Motor neuron (in vitro differentiated cells): ENCODE measurements around the gene ZNF212. TPM values are rescaled to one million over a fixed set of nuclear protein-coding genes. Genes with fewer than 3 reads are reported as not detected.

Experiments used
- ATAC-seq, 8 experiments: fragments of 200-7000 bp; cut with Tn5 transposase; replicated peaks in 6 of 8; 2 replicates each; pipeline ENCODE4 v1.8.0; 2021; ENCODE audit warnings: mild to moderate bottlenecking in 8 of 8, moderate library complexity in 8 of 8
- H3K27ac ChIP-seq, 2 donors: fragments of 250-450 bp; sonication (Bioruptor Pico); 2 replicates each; pipeline ENCODE4 v1.9.0; 2021; ENCODE audit warnings: antibody characterized with exemption in 2 of 2, mild to moderate bottlenecking in 2 of 2, moderate library complexity in 1 of 2
- H3K4me1 ChIP-seq, 2 donors: fragments of 250-450 bp; sonication (Bioruptor Pico); replicated peaks in 1 of 2; 2 replicates each; pipeline ENCODE4 v1.6.1; 2021; ENCODE audit warnings: antibody characterized with exemption in 2 of 2, mild to moderate bottlenecking in 2 of 2, moderate library complexity in 1 of 2
- H3K4me3 ChIP-seq, 5 donors: fragments of 250-450 bp; sonication (Bioruptor Pico); 2 replicates each; pipeline ENCODE4 v1.9.0; 2021; ENCODE audit warnings: antibody characterized with exemption in 5 of 5, mild to moderate bottlenecking in 5 of 5, moderate library complexity in 4 of 5
- WGBS, 10 experiments: fragments of 450-650 bp; shearing (Covaris generic); methylation state at CpG; one replicate each; pipeline ENCODE4 v1.0.0; 2022; 5-methylcytosine and 5-hydroxymethylcytosine counted together
- in situ Hi-C, 9 experiments: fragments of 400-800 bp; cut with MboI; loops; one replicate each; pipeline ENCODE4 v1.15.0; 2021; ENCODE audit warnings: low sequenced_read_pairs in 9 of 9, low pct_unique_long_range_greater_than_20kb in 2 of 9; ENCODE audit not compliant: unreplicated experiment in 9 of 9
- total RNA-seq, 8 experiments: library from RNA; unstranded; fragments of 300-600 nt; gene quantifications; 2 replicates each; pipeline versions ENCODE4 v1.2.3 to v1.2.4, GENCODE V29; 2022

ZNF212 gene
- 10 to 100 TPM in 1 of 8 experiments, 1 to 10 TPM in 7; 3.9 to 10.2 (median 6.5) TPM for total RNA-seq

DNA sequence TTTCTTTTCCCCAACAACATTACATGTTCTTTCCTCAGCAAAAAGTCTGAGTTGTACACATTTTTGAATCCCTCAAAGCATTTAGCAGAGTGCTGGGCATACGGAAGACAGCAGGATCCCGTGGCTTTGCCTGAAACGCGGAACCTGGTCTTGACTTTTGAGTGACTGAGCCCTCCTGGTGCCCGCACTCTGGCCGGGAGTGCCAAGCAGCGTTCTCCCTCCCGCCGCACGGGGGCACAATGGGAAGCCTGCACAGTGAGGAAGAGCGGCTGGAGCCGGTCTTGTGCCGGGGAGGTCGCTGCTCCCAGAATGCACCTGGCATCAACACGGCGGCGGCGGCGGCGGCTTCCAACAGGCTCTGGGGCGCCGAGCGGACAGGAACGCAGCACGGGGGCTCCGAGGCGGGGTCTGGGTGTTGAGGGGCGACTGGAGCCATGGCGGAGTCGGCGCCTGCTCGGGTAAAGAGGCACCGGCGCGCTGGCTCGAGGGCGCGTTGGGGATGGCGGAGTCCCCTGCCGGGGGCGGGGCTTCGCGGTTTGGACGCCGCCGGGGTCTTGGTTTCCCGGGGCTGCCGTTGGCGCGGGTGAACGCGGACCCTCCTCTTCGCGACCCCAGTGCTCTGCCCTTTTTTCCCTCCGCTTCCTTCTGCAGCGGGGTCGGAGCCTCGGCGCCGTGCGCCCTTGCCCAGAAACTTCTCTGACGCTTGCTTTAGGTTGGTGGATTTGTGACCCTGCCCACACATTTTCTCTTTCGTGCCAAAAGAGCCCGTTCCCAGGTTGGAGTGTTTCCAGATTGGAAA, at the start of gene ZNF212:
Gene ZNF212 (plus strand): TSS at position 307 of the 799 bp plus-strand sequence. CDS start 128 bp downstream, at position 435.
- in situ Hi-C loops, result no loop called here
- 0 to 7% (median 0%) methylated on average over 1 to 15 of the region's 64 CpGs; no CpG with 5 or more reads in 2 of the 10 experiments for WGBS, 10 experiments
- peaks cover 6 to 10% of the 10 kb centered on the region in 2 donors for H3K4me1 ChIP-seq
- peak within 1 kb of the TSS; percentile 80 to 91 for H3K27ac ChIP-seq
- H3K4me3 ChIP-seq, result peak within 1 kb of the TSS; percentile 72 to 92 (median 88)
- peak; percentile 98 to 100 (median 100) for ATAC-seq

DNA sequence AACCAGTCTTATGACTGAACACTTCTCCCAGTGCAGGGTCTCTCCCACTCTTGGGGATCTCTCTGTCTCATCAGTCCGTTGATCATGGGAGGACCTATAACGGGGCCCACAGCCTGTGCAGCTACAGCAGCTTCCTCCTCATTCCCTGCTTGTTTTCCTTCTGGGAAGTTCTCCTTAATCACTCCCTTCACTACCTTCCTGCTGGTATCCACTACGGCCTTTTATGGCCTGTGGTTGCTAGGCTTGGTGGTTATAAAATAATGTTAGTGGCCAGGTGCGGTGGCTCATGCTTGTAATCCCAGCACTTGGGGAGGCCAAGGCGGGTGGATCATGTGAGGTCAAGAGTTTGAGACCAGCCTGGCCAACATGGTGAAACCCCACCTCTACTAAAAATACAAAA, 47.6 kb upstream of the ZNF212 start:
- Histone ChIP-seq H3K27ac (no peak overlapping the region), H3K4me3 (no peak overlapping the region), H3K4me1 (peaks cover 2 to 6% of the 10 kb centered on the region in 2 donors)
- WGBS, 10 experiments, result 40 to 67% (median 67%) methylated on average over 1 to 4 of the region's 5 CpGs; no CpG with 5 or more reads in 7 of the 10 experiments
- no peak for ATAC-seq
- in situ Hi-C loops, result no loop called here

DNA sequence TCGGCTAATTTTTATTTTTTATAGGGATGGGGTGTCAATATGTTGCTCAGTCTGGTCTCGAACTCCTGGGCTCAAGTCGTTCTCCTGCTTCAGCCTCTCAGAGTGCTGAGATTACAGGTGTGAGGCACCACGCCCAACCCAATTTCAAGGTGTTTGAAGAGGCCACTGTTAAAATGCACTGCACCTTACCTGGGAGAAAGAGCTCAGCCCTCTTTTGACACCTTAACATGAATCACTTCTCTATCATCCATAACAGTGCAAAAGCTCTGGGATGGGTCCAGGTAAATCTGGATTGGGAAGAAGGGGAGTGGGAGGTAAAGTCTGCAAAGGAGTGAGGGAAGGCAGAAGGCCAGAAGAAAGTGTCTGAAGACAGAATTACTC, 44.7 kb upstream of the ZNF212 start:
- Histone ChIP-seq H3K4me3 (peak overlapping the region; percentile 74 to 98 (median 89)), H3K4me1 (peaks cover 6 to 9% of the 10 kb centered on the region in 2 donors), H3K27ac (no peak overlapping the region)
- 90 to 100% (median 95%) methylated on average over 1 to 3 of the region's 4 CpGs; no CpG with 5 or more reads in 6 of the 10 experiments for WGBS, 10 experiments
- ATAC-seq, result no peak
- in situ Hi-C loops, result no loop called here

DNA sequence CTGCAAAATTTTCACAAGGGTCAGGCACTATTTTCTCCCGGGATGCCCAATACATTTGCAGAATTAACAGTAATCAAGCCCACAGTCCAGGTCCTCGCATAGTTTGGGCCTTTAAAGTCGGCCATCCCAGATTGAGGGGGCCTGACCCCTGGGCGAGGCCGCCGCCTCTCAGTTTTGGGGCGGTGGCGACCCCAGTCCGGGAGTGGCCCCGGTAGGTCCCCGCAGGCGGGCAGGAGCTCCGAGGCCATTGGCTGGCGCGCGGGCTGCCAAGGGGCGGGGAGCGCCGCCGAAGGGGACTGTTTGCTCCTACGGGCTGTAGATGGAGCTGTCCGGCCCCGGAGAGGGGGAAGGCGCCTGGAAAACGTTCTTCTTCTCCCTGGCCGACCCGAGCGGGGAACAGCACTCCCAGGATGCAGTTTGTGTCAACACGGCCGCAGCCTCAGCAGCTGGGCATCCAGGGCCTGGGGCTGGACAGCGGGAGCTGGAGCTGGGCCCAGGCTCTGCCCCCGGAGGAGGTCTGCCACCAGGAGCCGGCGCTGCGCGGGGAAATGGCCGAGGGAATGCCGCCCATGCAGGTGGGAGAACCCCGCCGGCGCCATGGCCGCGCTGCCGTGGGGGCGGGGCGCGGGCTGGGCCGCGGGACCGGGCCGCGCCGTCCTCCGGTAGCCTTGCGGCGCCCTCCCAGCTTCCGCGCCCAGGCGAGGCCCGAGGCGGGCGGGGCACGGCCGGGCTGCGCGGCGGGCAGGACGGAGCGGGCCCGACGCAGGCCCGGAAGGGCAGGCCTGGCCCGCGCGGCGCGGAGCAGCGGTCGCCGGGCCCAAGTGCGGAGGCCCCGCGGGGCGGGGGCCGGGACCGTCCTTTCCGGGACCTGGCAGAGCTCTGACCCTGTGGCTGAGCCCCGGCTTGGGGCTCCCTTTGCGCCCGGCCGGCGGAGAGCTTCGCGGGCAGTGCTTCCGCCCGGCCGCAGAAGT, 44.0 kb upstream of the ZNF212 start, which contains the start of gene ZNF282:
Gene ZNF282 (plus strand): TSS at position 367 of the 971 bp plus-strand sequence. CDS start 44 bp downstream, at position 411.
- 0 to 20% (median 0%) methylated on average over 1 to 14 of the region's 97 CpGs; no CpG with 5 or more reads in 3 of the 10 experiments for WGBS, 10 experiments
- ATAC-seq, result peak; percentile 91 to 98 (median 98)
- in situ Hi-C loops, result no loop called here
- H3K4me3 ChIP-seq, result peak within 1 kb of the TSS; percentile 74 to 98 (median 89)
- peaks cover 6 to 9% of the 10 kb centered on the region in 2 donors for H3K4me1 ChIP-seq
- H3K27ac ChIP-seq, result peak within 1 kb of the TSS; percentile 88 to 89

DNA sequence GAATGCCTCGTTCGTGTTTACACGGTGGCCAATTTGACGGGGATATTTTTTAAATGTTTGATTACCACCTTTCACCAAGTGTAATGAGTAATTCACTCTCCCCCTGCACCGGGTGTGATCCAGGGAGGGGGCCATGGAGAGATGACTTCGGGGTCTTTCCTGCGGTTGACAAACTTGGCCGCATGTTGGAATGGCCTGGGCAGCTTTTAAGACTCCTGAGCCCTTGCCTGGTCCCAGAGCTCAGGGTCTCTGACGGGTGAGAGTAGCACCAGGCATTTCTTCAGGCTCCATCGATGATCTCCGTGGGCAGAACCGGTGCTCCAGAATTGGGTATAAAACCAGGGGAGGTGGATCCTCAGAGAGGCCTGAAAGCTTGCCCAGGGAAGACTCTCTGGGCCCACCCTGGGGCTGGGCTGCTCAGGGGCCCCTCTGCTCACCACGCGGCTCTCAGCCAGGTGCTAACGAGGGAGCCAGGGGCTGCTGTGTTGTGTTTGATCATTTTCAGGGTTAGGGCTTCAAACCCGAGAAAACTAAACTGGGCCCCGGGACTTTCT, 43.2 kb upstream of the ZNF212 start:
- in situ Hi-C loops, result no loop called here
- Histone ChIP-seq H3K4me1 (peaks cover 6 to 9% of the 10 kb centered on the region in 2 donors), H3K4me3 (peak overlapping the region; percentile 74 to 98 (median 89)), H3K27ac (peak overlapping the region; percentile 88 to 89)
- WGBS, 10 experiments, result 0% methylated on average over 2 to 6 of the region's 17 CpGs; no CpG with 5 or more reads in 6 of the 10 experiments
- peak in 3 of 8 experiments; percentile 3 to 5 (median 5) for ATAC-seq

DNA sequence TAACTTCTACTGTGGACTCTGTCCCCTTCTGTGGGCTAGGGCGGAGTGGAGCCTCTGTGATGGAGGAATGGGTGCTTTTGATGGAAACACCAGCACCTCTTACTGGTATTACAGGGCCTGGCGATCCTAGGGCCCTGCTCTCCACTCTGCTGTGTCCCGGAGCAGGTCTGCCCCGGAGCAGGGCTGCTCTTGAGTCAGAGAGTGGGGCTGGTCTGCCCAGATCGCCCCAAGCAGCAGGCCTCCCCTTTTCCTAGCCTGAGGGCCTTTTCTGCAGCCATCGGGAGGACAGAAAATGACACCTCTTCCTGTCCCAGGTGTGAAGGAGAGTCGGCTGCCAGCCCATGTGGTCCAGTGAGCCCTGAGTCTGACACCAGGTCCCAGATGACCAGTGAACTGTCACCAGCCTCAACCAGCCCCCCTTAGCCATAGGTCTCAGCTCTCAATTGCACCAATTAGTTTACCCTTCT, 42.7 kb upstream of the ZNF212 start:
- H3K4me3 ChIP-seq, result peak overlapping the region; percentile 74 to 98 (median 89)
- peaks cover 6 to 9% of the 10 kb centered on the region in 2 donors for H3K4me1 ChIP-seq
- peak in 2 of 8 experiments; percentile 9 to 13 for ATAC-seq
- in situ Hi-C loops, result no loop called here
- H3K27ac ChIP-seq, result peak overlapping the region in 1 of 2 donors; percentile 88
- 0 to 60% (median 14%) methylated on average over 1 to 2 of the region's 7 CpGs; no CpG with 5 or more reads in 6 of the 10 experiments for WGBS, 10 experiments

DNA sequence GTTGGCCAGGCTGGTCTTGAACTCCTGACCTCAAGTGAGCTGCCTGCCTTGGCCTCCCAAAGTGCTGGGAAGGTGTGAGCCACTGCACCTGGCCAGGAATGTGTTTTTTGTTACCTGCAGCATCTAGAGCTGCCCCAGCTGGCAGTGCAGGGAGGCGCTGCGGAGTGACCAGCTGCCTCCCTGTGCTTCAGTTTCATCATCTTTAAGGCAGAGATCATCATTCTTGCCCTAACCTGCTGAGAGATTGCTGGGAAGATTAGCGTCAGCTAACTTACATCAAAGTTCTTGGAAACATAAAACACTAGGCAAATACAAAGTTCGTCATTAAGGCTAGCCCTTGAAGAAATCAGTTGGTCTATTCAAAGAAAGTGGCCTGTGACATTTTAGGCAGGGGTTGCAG, 41.8 kb upstream of the ZNF212 start:
- in situ Hi-C loops, result no loop called here
- H3K4me3 ChIP-seq, result no peak overlapping the region
- no peak for ATAC-seq

DNA sequence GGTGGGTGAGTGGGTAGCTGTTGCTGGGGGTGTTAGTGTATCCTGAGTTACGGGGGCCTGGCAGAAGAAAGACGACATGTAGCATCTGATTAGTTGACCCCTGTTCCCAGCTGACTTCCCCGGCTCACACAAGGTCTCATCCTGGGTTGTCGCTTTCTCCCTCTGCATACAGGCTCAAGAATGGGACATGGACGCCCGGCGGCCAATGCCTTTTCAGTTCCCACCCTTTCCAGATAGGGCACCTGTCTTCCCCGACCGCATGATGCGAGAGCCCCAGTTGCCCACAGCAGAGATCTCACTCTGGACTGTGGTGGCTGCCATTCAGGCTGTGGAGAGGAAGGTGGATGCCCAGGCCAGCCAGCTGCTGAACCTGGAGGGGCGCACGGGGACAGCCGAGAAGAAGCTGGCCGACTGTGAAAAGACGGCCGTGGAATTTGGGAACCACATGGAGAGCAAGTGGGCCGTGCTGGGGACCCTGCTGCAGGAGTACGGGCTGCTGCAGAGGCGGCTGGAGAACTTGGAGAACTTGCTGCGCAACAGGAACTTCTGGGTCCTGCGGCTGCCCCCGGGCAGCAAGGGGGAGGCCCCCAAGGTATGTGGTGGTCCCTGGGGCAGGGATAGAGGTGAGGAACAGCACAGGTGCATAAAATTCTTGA, 41.2 kb upstream of the ZNF212 start:
- Histone ChIP-seq H3K27ac (no peak overlapping the region), H3K4me1 (peaks cover 6 to 9% of the 10 kb centered on the region in 2 donors), H3K4me3 (no peak overlapping the region)
- in situ Hi-C loops, result no loop called here
- ATAC-seq, result no peak
- 90 to 100% (median 98%) methylated on average over 2 to 10 of the region's 22 CpGs; no CpG with 5 or more reads in 3 of the 10 experiments for WGBS, 10 experiments

More for the DNA sequence above, 41.8 kb upstream of the ZNF212 start:
- WGBS, 10 experiments, result 67 to 100% (median 83%) methylated on average over 1 to 3 of the region's 4 CpGs; no CpG with 5 or more reads in 5 of the 10 experiments
- Histone ChIP-seq H3K4me1 (peaks cover 6 to 9% of the 10 kb centered on the region in 2 donors), H3K27ac (no peak overlapping the region)

DNA sequence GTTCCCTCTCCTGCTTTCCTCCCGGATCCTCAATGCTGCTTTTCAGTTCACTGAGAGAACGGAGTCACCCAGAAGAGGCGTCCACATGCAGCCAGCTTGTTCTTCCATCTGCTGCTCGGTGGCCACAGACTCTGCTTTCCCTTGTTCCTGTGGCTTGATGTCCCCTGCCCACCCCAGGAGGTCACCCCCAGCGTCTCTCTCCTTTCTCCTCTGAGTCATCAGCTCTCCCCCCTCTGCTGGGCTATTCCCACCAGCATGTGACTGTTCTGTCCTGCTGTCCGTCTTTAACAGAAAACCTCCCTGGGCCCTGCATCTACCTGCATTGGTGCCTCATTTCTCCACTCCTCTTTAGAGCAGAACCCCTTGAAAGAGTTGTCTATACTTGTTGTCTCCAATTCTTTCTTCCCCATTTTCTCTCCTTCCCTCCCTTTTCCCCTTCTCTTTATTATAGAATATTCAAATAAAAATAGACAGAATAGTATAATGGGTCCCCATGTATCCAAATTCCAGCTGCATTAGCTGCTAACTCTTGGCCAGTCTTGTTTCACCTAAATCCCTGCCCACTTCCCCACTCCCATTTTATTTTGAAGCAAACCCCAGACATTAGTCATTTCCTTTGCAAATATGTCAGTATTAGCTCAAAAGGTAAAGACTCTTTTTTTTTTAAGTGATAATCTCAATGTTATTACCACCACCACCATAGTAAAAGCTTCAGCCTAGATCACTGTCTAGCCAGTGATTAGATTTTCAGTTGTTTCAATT, 40.0 kb upstream of the ZNF212 start:
- H3K27ac ChIP-seq, result no peak overlapping the region
- no peak for ATAC-seq
- H3K4me3 ChIP-seq, result no peak overlapping the region
- H3K4me1 ChIP-seq, result peaks cover 6 to 9% of the 10 kb centered on the region in 2 donors
- 80 to 100% (median 100%) methylated on average over 1 to 2 of the region's 6 CpGs; no CpG with 5 or more reads in 6 of the 10 experiments for WGBS, 10 experiments
- in situ Hi-C loops, result no loop called here

DNA sequence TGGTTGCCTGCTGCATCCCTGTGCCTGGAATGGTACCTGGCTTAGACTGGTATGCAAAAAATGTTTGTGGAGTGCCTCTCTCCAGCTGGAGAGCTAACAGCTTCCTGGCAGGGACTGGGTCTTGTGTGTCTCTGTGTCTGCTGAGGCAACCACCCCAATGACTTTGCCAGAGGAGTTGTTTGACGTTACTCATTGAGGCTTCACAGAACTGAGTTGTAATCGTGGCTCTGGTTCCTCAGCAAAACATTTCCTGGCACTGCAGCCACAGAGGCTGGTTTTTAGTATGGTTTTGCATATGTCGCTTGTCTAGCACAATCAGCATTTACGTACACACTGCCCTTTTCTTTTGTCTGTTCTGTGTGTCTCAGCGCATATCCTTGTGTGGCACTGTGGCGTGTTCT, 36.6 kb upstream of the ZNF212 start:
- no peaks in the 10 kb centered on the region for H3K4me1 ChIP-seq
- no peak overlapping the region for H3K27ac ChIP-seq
- no peak for ATAC-seq
- in situ Hi-C loops, result no loop called here
- 88 to 100% (median 95%) methylated on average over 2 to 5 of the region's 6 CpGs; no CpG with 5 or more reads in 4 of the 10 experiments for WGBS, 10 experiments
- no peak overlapping the region for H3K4me3 ChIP-seq

DNA sequence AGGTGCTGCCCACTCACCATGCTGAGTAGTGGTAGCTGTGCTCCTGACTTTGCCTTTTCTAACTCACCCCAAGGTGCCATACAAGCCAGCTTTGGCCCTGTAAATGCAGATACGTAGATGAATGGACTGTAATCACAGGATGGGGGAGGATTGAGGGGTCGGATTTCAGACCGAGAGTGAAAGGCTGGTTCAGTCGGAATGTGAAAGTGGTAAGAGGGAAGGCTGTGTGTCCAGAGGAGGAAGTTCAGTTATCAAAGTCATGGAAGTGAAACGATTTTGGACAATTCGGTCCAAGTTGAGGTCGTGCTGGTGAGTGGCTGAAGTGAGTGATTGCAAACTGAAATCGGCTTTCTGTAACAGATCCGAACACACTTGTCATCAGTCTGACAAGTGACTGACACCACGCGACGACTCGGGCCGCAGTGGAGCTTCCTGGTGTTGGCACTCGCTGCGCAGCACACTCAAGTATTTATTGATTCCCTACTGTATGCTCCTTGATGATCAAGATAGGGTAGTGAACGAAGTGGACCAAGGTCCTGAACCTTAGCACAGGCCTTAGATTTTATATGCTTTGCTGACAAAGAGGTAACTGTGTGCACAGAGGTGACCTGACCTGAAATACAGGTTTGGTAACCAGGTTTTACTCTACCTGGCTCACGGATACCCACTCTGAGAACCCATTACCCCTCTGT, 33.6 kb upstream of the ZNF212 start:
- no peak for ATAC-seq
- Histone ChIP-seq H3K27ac (no peak overlapping the region), H3K4me1 (no peaks in the 10 kb centered on the region), H3K4me3 (no peak overlapping the region)
- 70 to 100% (median 95%) methylated on average over 1 to 11 of the region's 18 CpGs for WGBS, 10 experiments
- in situ Hi-C loops, result no loop called here
